Epidermal melanocyte (primary cell): Measurements from ENCODE around the gene PHLDA3.
A peak's percentile ranks its signal among the peaks of the same experiment; 100 is the strongest.
"Not testable (repeated sequence)": the region's sequence is repeated elsewhere in the genome, so short reads cannot be mapped to it uniquely, and the experiment has no call there.

Source experiments
- DNase-seq: peaks from one replicate; pipeline ENCODE4 v3.0.0; 2011; ENCODE audit warnings: low spot score; ENCODE audit not compliant: insufficient read length

The PHLDA3 gene

DNA sequence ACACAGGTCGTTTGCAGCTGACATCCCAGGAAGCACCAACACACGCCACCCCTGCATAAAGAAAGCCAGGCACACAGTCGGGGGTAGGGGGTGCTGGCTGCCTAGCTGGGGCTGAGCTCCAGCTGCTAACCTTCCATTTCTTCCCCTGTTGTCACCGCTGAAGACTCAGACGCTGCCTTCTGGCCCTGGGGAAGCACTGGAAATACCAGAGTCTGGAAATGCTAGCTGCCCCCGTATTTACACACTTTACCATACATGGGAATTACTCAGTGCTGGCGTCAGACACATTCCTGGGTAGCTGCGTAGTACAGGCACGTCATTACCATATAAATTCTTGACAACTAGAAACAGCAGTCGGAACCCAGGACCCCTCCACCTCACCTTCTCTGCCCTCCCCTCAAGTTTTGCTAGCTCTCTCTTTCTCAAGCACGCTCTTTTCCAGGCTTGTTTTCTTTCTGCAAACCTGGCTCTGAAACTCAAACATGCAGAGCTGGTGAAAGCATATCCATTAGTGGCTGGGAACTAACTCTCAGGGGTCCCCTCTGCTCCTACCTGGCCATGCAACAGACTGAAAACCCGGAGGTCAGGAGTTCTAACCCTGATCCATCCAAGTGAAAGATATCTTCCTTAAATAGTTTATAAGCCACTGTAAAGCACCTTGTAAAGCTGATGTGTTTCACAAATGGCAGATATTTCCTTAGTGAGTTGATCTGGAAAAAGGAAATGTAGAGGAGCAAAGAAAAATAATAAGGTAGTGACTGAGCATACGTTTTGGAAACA, 34.6 kb upstream of the PHLDA3 start:
- DNase-seq = no peak

DNA sequence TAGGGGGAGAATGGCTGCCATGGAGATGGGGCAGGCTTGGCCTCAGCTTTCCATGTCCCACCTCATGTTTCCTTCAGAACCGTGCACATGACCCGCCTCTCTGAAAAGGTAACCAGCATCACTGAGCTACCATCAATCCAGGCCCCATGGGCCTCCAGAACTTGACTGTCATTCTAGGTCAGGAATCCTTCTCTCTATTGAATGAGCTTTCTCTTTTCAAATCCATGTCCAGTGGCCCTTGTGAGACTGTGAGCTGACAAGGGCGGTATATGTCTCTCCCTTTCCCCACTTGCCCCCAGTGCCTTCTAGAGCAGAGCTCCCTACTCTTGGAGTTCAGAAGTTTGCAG, 33.5 kb upstream of the PHLDA3 start:
- DNase-seq = no peak

DNA sequence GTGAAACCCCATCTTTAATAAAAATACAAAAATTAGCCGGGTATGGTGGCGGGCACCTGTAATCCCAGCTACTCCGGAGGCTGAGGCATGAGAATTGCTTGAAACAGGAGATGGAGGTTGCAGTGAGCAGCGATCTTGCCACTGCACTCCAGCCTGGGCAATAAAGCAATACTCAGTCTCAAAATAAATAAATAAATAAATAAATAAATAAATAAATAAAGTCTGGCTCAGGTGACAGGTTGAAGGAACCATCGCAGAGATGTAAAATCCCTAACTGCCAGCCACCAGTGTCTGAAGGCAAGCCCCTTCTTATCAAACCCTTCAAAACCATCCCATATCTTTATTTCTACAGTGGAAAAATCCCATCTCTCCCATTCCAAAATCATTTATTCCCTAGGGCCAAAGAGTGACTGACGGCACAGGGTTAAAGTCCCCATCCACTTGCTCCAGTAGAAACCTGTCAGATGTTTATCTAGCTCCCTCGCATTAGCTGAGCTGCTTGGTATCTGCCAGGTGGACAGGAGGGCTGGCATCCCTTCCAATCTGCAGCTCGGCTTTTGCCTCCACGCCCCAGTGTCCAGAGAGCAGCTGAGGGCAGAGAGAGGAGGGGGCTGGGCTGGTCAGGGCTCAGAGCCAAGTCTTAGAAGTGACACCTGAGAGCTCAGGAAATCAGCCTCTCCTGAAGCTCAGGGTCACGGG, 33.0 kb upstream of the PHLDA3 start:
- no peak for DNase-seq

- no peak for DNase-seq
These were observed 32.2 kb upstream of the PHLDA3 start for GRCh38 chr1:201501144-201501543.

- no peak for DNase-seq
These were observed 31.7 kb upstream of the PHLDA3 start for GRCh38 chr1:201500670-201501120.

DNA sequence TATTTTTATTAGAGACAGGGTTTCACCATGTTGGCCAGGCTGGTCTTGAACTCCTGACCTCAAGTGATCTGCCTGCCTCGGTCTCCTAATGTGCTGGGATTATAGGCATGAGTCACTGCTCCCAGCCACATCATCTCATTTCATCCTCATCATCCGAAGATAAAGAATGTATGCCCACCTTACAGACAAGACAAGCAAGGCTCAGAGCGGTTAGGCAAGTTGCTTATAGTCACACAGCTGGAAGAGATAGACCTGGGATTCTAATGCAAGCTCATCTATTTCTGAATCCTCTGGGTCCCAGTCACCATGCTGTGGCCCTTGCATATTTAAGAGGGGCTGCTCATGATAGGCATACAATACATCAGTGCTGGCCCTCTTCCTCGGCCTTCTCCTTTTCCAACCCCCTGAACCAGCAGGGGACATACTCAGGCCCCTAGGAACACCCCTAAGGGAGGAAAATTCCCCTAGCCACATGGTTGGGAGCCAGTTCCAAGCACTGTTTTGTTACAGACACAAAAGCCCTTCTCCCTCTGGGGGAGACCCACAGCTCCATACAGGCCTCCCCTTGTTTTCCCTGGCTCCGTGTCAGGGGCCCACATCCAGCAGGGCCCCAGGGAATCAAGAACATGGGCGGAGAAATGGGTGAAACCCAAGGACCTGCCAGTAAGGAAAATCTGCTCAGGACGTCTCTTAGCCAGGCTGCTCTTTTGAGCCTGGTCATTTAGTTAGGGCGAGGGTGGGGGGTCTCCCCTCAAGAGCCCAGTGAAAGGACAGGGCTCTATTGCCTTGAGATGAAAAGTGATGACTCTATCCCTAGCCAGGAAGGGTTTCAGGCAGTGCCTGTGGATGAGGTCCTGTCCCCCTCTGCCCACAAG, 31.0 kb upstream of the PHLDA3 start:
- no peak for DNase-seq

GRCh38 chr1:201499191-201499590, 30.2 kb upstream of the PHLDA3 start:
- DNase-seq = no peak

- no peak for DNase-seq
These were observed 29.6 kb upstream of the PHLDA3 start for GRCh38 chr1:201498621-201499020.

DNA sequence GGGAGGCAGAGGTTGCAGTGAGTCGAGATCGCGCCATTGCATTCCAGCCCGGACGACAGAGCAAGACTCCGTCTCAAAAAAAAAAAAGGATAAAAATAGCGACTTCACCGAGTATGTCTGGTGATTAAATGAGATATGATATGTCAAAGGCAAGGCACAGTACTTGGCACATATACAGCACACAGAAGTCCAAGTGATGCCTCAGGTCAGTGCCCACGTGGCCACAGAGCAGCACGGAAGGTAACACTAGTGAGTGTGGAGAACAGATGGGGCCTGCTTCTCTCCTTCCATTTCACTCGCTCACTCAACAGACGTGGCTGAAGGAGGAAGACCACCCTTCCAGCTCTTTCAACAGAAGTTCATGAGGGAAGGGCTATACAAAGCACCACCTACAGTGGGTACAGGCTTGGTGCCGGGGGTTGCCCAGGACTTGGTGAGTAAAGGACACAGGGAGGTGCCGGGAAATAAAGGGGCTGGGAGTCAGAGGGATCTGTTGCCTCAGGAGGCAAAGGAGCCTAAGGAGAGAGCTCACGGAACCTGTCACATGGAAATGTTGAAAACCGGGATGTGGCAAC, 29.0 kb upstream of the PHLDA3 start:
- DNase-seq = no peak

DNA sequence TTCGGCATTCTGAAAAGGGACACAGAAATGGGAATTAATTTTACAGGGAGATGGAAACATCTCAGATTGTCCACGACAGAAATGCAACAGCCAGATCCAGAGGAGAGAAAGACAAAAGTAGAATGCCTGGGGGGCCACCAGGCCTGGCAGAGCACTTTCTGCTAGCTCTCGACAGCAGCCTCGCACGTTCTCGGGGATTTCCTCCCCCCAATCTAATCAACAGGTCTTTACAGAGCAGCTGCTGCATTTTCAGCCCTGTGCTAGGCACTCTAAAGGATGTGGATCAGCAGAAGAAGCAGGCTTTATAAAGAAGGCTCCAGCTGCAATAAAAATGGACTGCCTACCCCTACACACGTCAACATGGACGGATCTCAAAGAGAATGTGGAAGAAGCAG, 27.3 kb upstream of the PHLDA3 start:
- DNase-seq = no peak

DNA sequence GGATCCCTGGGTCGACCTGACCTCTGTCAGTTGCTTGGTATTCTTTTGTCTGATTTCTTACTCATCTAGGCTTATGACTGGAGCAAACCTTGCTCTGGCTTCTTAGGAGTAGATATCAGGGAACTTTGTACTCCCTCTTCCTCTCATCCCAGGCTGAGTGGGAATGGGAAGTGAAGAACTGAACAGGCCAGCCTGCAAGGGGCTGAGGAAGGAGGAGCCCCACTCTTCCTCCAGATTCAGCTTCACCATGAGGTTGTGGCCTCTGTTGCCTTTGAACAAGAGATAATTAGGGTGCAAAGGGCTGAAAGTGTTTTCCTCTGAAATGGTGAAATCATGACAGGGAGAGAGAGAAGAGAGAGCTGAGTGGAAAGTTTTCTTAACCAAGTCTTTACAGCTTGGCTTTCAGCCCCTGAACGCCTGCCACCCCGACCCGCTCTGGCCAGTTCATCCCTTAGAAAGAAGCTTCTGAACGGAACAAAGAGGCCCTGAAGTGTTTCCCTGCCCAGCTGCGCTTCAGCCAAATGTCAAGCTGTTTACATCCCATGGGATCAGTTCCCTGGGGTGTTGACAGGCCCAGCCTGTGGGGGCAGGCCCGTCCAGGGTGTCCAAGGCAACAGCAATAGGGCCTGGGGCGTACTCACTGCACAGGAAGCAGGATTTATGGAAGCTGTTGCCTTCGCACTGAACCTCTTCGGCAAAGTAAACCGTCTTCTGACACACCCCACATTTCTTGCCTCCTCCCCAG, 26.7 kb upstream of the PHLDA3 start:
- peak; percentile 68 for DNase-seq

DNA sequence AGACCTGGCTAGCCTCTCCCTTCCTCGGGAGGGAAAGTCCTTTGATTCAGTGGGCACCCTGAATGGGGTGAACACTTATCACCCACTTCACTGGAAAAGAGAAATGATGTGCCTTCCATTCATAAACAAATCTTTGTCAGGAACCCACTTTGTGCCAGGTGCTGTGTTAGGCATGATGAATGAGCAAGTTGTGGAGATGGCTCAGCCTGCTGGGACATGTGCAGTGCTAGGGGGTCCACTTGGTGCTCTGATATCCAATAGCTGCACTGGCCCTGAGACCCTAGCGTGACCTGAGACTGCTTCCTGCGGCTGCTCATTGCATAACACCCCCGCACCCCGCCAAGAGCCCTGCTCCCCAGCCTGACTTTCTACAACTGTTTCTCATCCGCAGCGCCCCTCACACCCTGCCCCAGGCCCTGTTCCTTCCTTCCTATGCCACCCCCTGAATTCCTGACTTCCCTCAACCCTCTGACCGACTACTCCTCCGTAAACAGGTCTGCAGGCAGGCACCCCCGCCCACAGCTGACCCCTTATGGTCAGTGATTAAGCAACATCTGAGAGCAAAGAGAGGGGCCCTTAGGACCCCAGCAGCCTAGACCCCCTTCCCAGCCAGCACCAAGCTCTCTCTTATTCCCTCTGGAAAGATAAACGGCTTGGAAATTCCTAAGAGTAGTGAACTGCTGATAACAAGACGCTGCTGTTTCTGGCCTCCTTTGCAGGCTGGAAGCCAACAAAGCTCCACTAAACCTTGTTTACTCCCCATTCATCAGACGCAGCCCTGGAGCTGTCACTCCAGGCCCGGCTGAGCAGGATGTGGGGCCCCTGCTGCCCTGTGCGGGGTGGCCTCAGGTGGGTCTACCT, 25.0 kb upstream of the PHLDA3 start:
- DNase-seq = no peak

DNA sequence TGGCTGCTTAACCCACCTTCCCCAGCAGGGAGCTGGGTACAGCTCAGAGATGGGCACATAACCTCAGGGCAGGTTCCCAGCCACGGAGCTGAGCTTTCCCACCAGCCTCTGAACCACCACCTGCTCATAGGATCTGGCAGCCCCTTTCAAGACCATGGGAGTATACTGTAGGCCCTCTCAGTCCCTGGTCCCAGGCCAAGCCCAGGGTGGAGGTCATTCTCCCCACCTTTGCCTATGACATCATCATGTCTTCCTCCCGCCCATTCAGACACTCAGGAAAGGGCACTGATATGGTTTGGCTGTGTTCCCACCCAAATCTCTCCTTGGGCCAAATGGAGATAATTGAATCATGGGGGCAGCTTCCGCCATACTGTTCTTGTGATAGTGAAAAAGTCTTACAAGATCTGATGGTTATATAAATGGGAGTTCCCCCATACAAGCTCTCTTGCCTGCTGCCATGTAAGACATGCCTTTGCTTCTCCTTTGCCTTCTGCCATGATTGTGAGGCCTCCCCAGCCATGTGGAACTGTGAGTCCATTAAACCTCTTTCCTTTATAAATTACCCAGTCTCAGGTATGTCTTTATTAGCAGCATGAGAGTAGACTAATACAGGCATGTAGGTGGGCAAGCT, 24.2 kb upstream of the PHLDA3 start:
- DNase-seq = not testable (repeated sequence)

DNA sequence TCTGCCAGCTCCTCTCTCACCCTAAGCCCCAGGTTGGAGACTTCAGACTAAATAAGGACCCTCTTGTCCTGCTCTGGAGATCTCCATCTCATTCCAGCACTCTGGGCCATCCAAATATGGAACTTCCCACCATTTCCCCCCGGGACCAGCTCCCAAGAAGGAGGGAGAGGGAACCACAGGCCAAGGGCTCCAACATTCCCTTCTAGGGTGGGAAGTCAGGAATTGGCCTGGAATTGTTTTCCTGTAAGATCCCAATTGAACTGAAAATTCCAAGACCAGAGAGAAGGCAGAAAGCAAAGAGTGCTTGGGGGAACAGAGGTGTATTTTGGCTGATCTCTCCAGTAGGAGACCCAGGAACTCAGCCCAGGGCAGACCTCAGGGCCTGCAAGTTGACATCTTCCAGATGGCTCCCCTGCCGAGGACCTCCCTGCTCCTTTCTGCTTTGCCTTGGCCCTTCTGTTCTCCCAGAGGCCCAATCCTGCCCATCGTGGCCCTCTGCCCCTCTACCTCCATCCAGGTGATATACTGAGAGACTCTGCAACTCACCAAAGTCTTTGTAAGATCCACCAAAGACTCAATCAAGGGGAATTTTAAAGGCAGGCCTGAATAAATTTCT, 23.0 kb upstream of the PHLDA3 start:
- no peak for DNase-seq

- DNase-seq = no peak
These were observed 21.7 kb upstream of the PHLDA3 start for GRCh38 chr1:201490708-201491131.

DNA sequence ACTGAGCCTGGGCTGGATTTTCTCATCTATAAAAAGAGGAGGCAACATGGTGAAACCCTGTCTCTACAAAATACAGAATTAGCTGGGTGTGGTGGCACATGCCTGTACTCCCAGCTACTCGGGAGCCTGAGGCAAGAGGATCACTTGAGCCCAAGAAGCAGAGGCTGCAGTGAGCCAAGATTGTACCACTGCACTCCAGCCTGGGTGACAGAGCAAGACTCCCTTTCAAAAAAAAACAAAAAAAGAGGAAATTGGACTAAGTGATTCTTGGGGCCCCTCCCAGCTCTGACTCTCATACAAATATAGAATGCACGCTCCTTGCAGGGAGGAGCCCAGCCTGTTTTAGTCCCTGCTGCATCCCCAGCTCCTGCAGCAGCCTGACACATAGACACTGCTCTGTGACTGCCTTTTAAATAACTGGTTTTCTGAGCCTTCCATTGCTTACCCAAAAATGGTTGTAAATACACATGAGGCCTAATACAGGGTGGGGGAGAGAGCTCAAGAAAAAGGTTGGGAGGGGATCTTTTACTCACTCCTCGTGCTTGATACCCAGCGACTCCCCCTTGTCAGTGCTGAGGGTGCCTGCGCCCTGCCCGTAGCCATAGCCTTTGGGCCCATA, 20.8 kb upstream of the PHLDA3 start:
- no peak for DNase-seq

- peak; percentile 87 for DNase-seq
These were observed 20.0 kb upstream of the PHLDA3 start for GRCh38 chr1:201488830-201489589.

DNA sequence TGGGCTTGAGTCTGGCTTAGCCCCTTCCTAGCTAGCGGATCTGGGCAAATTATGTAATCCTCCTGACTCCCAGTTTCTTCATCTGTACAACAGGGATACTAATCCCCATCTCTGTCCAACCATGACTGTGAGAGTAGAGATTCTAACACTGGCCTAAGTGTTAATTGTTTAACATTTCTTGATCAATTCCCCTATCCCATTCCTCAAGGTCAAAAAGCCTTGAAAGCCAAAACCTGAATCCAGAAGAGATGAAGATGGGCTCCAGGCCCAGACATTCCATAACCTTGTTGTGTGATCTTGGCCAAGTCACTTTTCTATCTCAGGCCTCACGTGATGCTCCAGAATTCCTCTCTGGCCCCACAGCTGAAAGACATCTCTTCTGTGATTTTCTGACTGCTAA, 18.8 kb upstream of the PHLDA3 start:
- DNase-seq = no peak
